OCI-LY1 (cell line): Measurements from ENCODE around the gene TP53RK.
"Not testable (repeated sequence)": the region's sequence is repeated elsewhere in the genome, so short reads cannot be mapped to it uniquely, and the experiment has no call there.

Experiments used
- H2AFZ ChIP-seq: fragments of 200-600 bp; sonication (generic), shearing (Covaris generic); 2 replicates; pipeline ENCODE4 v1.6.0; 2014; ENCODE audit warnings: antibody characterized with exemption, mild to moderate bottlenecking, low read length
- H3F3A ChIP-seq: fragments of 200-600 bp; sonication (generic), shearing (Covaris generic); 2 replicates; pipeline ENCODE4 v1.6.0; 2014; ENCODE audit warnings: mild to moderate bottlenecking, antibody characterized with exemption, low read length, moderate library complexity; ENCODE audit not compliant: insufficient read depth
- H3K27ac ChIP-seq: fragments of 200-600 bp; sonication (generic); 2 replicates; pipeline ENCODE4 v1.5.1; 2014; ENCODE audit warnings: low read length, mixed run types, mild to moderate bottlenecking, low read depth; ENCODE audit not compliant: poor library complexity, severe bottlenecking
- H3K27me3 ChIP-seq: fragments of 200-600 bp; sonication (generic); 2 replicates; pipeline ENCODE4 v1.6.0; 2014; ENCODE audit warnings: antibody characterized with exemption, mild to moderate bottlenecking, low read length, moderate library complexity; ENCODE audit not compliant: insufficient read depth
- H3K36me3 ChIP-seq: fragments of 200-600 bp; sonication (generic); 2 replicates; pipeline ENCODE4 v1.6.1; 2014; ENCODE audit warnings: mild to moderate bottlenecking, antibody characterized with exemption, low read length, moderate library complexity, mixed read lengths; ENCODE audit not compliant: insufficient read depth
- H3K4me1 ChIP-seq: fragments of 200-600 bp; sonication (generic); 2 replicates; pipeline ENCODE4 v1.5.1; 2014; ENCODE audit warnings: mild to moderate bottlenecking, low read length, moderate library complexity; ENCODE audit not compliant: insufficient read depth, severe bottlenecking
- H3K4me2 ChIP-seq: fragments of 200-600 bp; sonication (generic), shearing (Covaris generic); 2 replicates; pipeline ENCODE4 v1.6.1; 2014; ENCODE audit warnings: low read length
- H3K4me3 ChIP-seq: fragments of 200-600 bp; sonication (generic); 2 replicates; pipeline ENCODE4 v1.5.1; 2014; ENCODE audit warnings: low read length, low read depth, mild to moderate bottlenecking, mixed read lengths; ENCODE audit not compliant: poor library complexity, severe bottlenecking
- H3K79me2 ChIP-seq: fragments of 200-600 bp; shearing (Covaris generic); 2 replicates; pipeline ENCODE4 v1.6.1; 2016; ENCODE audit warnings: mixed run types, low read length, mixed read lengths; ENCODE audit not compliant: insufficient read depth
- H3K9ac ChIP-seq: fragments of 200-600 bp; sonication (generic), shearing (Covaris generic); 2 replicates; pipeline ENCODE4 v1.6.1; 2014; ENCODE audit warnings: mild to moderate bottlenecking, low read length, mixed read lengths
- H3K9me2 ChIP-seq: fragments of 200-600 bp; sonication (generic), shearing (Covaris generic); 2 replicates; pipeline ENCODE4 v1.6.1; 2014; ENCODE audit warnings: low read depth, mild to moderate bottlenecking, low read length, mixed read lengths
- H3K9me3 ChIP-seq: fragments of 200-600 bp; shearing (Covaris generic); 2 replicates; pipeline ENCODE4 v1.6.1; 2014; ENCODE audit warnings: low read length, mixed read lengths
- H4K20me1 ChIP-seq: fragments of 200-600 bp; sonication (generic), shearing (Covaris generic); 2 replicates; pipeline ENCODE4 v1.6.0; 2016; ENCODE audit warnings: mild to moderate bottlenecking, low read length; ENCODE audit not compliant: insufficient read depth
- EZH2 ChIP-seq: fragments of 200-600 bp; sonication (generic), shearing (Covaris generic); IDR thresholded peaks from 2 replicates; pipeline ENCODE4 v1.8.0; 2017; ENCODE audit warnings: borderline replicate concordance, mixed run types, mild to moderate bottlenecking, antibody characterized with exemption, low read length, moderate library complexity, mixed read lengths
- TF ChIP-seq, protein P1 (sequence below): fragments of 200-600 bp; sonication (generic), shearing (Covaris generic); IDR thresholded peaks from 2 replicates; pipeline ENCODE4 v1.5.1; 2017; ENCODE audit warnings: mild to moderate bottlenecking, antibody characterized with exemption, low read length, moderate library complexity, mixed read lengths

The TP53RK gene

DNA sequence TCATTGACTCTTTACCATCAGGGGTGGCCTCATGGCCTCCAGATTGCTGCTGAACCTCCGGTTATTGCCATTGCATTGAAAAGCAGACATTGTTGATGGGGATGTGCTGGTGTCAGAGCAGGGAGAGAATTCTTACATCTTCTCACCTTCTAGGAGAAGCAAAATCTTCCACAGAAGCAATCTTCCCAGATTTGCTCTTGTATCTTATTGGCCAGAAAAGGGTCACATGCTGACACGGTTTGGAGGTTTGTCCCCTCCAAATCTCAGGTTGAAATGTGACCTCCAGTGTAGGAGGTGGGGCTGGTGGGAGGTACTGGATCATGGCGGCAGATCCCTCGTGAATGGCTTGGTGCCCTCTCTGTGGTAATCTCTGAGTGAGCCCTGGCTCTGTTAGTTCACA is 10.7 kb downstream of the TP53RK start:
- peaks cover 6% of the 10 kb centered on the region; the same call in 1 of the 2 replicates for H3K36me3 ChIP-seq
- H3K79me2 ChIP-seq: no peaks in the 10 kb centered on the region
- H3K27ac ChIP-seq: no peak overlapping the region
- H3K4me1 ChIP-seq: peaks cover 14% of the 10 kb centered on the region
- H4K20me1 ChIP-seq: no peaks in the 10 kb centered on the region
- H3F3A ChIP-seq: no peaks in the 10 kb centered on the region
- TF ChIP-seq, protein P1, sequence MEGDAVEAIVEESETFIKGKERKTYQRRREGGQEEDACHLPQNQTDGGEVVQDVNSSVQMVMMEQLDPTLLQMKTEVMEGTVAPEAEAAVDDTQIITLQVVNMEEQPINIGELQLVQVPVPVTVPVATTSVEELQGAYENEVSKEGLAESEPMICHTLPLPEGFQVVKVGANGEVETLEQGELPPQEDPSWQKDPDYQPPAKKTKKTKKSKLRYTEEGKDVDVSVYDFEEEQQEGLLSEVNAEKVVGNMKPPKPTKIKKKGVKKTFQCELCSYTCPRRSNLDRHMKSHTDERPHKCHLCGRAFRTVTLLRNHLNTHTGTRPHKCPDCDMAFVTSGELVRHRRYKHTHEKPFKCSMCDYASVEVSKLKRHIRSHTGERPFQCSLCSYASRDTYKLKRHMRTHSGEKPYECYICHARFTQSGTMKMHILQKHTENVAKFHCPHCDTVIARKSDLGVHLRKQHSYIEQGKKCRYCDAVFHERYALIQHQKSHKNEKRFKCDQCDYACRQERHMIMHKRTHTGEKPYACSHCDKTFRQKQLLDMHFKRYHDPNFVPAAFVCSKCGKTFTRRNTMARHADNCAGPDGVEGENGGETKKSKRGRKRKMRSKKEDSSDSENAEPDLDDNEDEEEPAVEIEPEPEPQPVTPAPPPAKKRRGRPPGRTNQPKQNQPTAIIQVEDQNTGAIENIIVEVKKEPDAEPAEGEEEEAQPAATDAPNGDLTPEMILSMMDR: no peak
- TF ChIP-seq EZH2: no peak
- H3K9me2 ChIP-seq: no peaks in the 10 kb centered on the region
- H3K4me3 ChIP-seq: no peak overlapping the region
- no peak overlapping the region for H3K9ac ChIP-seq
- no peaks in the 10 kb centered on the region for H3K27me3 ChIP-seq
- H2AFZ ChIP-seq: no peak overlapping the region
- no peak overlapping the region for H3K4me2 ChIP-seq
- H3K9me3 ChIP-seq: no peaks in the 10 kb centered on the region

DNA sequence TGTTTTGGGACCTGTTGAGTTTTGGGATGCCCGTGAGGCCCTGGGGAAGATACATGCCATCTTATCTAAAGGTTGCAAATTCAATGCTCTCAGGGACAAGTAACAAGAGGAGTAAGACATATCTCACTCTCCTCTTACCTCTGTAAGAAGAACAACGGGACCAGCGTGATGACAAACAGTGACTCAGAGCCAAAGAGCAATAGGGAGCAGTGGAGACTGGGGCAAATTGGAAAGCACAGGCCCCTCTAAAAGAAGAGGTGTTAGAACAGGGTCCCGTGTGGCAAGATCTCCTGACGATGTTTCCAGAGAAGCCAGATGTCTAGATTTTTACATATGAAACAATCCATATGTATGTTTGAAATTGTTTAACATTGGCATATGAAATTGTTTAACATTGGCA is 11.6 kb downstream of the TP53RK start:
- H3K4me2 ChIP-seq: no peak overlapping the region
- H3K27me3 ChIP-seq: no peaks in the 10 kb centered on the region
- H3F3A ChIP-seq: no peaks in the 10 kb centered on the region
- H3K9me3 ChIP-seq: no peaks in the 10 kb centered on the region
- H4K20me1 ChIP-seq: no peaks in the 10 kb centered on the region
- no peak overlapping the region for H3K27ac ChIP-seq
- TF ChIP-seq, protein P1: no peak
- TF ChIP-seq EZH2: no peak
- H3K4me1 ChIP-seq: peaks cover 10% of the 10 kb centered on the region
- H2AFZ ChIP-seq: no peak overlapping the region
- no peak overlapping the region for H3K9ac ChIP-seq
- H3K36me3 ChIP-seq: peaks cover 6% of the 10 kb centered on the region; the same call in 1 of the 2 replicates
- no peaks in the 10 kb centered on the region for H3K9me2 ChIP-seq
- no peak overlapping the region for H3K4me3 ChIP-seq
- H3K79me2 ChIP-seq: no peaks in the 10 kb centered on the region

DNA sequence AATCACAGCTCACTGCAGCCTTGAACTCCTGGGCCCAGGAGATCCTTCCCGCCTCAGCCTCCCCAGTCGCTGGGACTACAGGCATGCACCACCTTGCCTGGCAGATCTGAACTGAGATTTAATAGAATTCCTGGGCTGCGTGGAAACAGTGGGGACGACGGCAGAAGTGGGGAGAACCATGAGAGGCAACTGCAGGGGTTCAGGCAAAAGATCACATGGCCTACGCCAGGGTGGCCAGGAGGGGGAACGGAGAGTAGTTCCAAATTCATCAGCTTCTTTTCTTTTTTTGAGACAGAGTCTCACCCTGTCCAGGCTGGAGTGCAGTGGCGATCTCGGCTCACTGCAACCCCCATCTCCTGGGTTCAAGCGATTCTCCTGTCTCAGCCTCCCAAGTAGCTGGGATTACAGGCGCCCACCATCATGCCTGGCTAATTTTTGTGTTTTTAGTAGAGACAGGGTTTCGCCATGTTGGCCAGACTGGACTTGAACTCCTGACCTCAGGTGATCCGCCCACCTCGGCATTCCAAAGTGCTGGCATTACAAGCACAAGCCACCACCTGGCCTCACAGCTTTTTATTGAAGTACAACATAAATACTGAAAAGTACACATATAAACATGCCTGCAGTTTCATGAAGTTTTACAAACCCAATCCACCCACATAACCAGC is 12.5 kb downstream of the TP53RK start:
- not testable (repeated sequence) for H3K27me3 ChIP-seq, H3K27ac ChIP-seq, H3K4me2 ChIP-seq

More for the DNA sequence above, 12.5 kb downstream of the TP53RK start:
- H4K20me1 ChIP-seq, H3F3A ChIP-seq, H3K9me3 ChIP-seq, H3K9ac ChIP-seq, H3K79me2 ChIP-seq, H2AFZ ChIP-seq, H3K36me3 ChIP-seq, H3K9me2 ChIP-seq, H3K4me1 ChIP-seq, H3K4me3 ChIP-seq: not testable (repeated sequence)
